ENCODE measurements around the gene SRRM1. TPM values are rescaled to one million over a fixed set of nuclear protein-coding genes. Genes with fewer than 3 reads are reported as not detected.
"Not testable (repeated sequence)": the region's sequence is repeated elsewhere in the genome, so short reads cannot be mapped to it uniquely, and the experiment has no call there.

Gene SRRM1
- total RNA-seq, 1 experiment from 2014 or later, result 32.9 TPM

GRCh38 chr1:24693827-24694379 lies 50.8 kb downstream of the SRRM1 start:
- no peak for DNase-seq (ENCODE audit: low read depth)

GRCh38 chr1:24694380-24694843 lies 51.3 kb downstream of the SRRM1 start:
- DNase-seq (ENCODE audit: low read depth), result peak; percentile 58

GRCh38 chr1:24695202-24695974 lies 52.3 kb downstream of the SRRM1 start:
- DNase-seq (ENCODE audit: low read depth), result no peak

GRCh38 chr1:24696041-24696755 lies 53.1 kb downstream of the SRRM1 start:
- no peak for DNase-seq (ENCODE audit: low read depth)

- DNase-seq (ENCODE audit: low read depth), result no peak
These were observed 53.7 kb downstream of the SRRM1 start for GRCh38 chr1:24696756-24697330.

GRCh38 chr1:24697453-24698001 lies 54.4 kb downstream of the SRRM1 start:
- DNase-seq (ENCODE audit: low read depth), result not testable (repeated sequence)

- not testable (repeated sequence) for DNase-seq (ENCODE audit: low read depth)
These were observed 55.2 kb downstream of the SRRM1 start for GRCh38 chr1:24698326-24698725.

- DNase-seq (ENCODE audit: low read depth), result peak; percentile 52
These were observed 56.5 kb downstream of the SRRM1 start for GRCh38 chr1:24699628-24700027.

GRCh38 chr1:24702511-24703293 lies 59.6 kb downstream of the SRRM1 start:
- DNase-seq (ENCODE audit: low read depth), result peak; percentile 93

GRCh38 chr1:24704411-24705259 lies 61.5 kb downstream of the SRRM1 start:
- DNase-seq (ENCODE audit: low read depth), result peak; percentile 92

- peak; percentile 98 for DNase-seq (ENCODE audit: low read depth)
These were observed 62.4 kb downstream of the SRRM1 start for GRCh38 chr1:24705260-24706073.

GRCh38 chr1:24706074-24706389 lies 62.9 kb downstream of the SRRM1 start:
- not testable (repeated sequence) for DNase-seq (ENCODE audit: low read depth)

- DNase-seq (ENCODE audit: low read depth), result peak; percentile 89
These were observed 64.6 kb downstream of the SRRM1 start for GRCh38 chr1:24707687-24708086.

GRCh38 chr1:24708938-24709337 lies 65.8 kb downstream of the SRRM1 start:
- DNase-seq (ENCODE audit: low read depth), result no peak

GRCh38 chr1:24709791-24710441 lies 66.8 kb downstream of the SRRM1 start:
- peak; percentile 39 for DNase-seq (ENCODE audit: low read depth)

- DNase-seq (ENCODE audit: low read depth), result no peak
These were observed 68.2 kb downstream of the SRRM1 start for GRCh38 chr1:24711329-24711728.

GRCh38 chr1:24713176-24713575 lies 70.1 kb downstream of the SRRM1 start:
- DNase-seq (ENCODE audit: low read depth), result no peak

- DNase-seq (ENCODE audit: low read depth), result no peak
These were observed 70.6 kb downstream of the SRRM1 start for GRCh38 chr1:24713736-24714135.

Data from Daoy (cell line).